Astrocyte of the cerebellum (primary cell): ENCODE measurements around the gene MAK.
A peak's percentile ranks its signal among the peaks of the same experiment; 100 is the strongest.
"Not testable (repeated sequence)": the region's sequence is repeated elsewhere in the genome, so short reads cannot be mapped to it uniquely, and the experiment has no call there.

Experiments used
- DNase-seq: peaks from one replicate; pipeline ENCODE4 v3.0.0-alpha.2; 2011; ENCODE audit warnings: low read depth
- H3K4me3 ChIP-seq: 2 replicates; pipeline ENCODE4 v1.5.1; 2011; ENCODE audit warnings: mild to moderate bottlenecking, low read depth, low read length, moderate library complexity
- in situ Hi-C: cut with HindIII; loops from 2 replicates; pipeline ENCODE4 v1.10.0; 2017; ENCODE audit warnings: low sequenced_read_pairs
- TF ChIP-seq, protein P1 (sequence below): IDR thresholded peaks from 2 replicates; pipeline ENCODE4 v1.5.1; 2012; ENCODE audit warnings: low read length, low read depth, moderate library complexity, mild to moderate bottlenecking; ENCODE audit errors: missing control alignments

The MAK gene

GRCh38 chr6:10837622-10837994, 731 bp downstream of the MAK start:
- DNase-seq, result no peak
- TF ChIP-seq, protein P1, sequence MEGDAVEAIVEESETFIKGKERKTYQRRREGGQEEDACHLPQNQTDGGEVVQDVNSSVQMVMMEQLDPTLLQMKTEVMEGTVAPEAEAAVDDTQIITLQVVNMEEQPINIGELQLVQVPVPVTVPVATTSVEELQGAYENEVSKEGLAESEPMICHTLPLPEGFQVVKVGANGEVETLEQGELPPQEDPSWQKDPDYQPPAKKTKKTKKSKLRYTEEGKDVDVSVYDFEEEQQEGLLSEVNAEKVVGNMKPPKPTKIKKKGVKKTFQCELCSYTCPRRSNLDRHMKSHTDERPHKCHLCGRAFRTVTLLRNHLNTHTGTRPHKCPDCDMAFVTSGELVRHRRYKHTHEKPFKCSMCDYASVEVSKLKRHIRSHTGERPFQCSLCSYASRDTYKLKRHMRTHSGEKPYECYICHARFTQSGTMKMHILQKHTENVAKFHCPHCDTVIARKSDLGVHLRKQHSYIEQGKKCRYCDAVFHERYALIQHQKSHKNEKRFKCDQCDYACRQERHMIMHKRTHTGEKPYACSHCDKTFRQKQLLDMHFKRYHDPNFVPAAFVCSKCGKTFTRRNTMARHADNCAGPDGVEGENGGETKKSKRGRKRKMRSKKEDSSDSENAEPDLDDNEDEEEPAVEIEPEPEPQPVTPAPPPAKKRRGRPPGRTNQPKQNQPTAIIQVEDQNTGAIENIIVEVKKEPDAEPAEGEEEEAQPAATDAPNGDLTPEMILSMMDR, result no peak
- in situ Hi-C loops, result no loop called here
- H3K4me3 ChIP-seq, result peak overlapping the region; percentile 69

GRCh38 chr6:10837009-10837621, 1.2 kb downstream of the MAK start:
- peak overlapping the region; percentile 69 for H3K4me3 ChIP-seq
- TF ChIP-seq, protein P1, result no peak
- DNase-seq, result no peak
- in situ Hi-C loops, result no loop called here

GRCh38 chr6:10834823-10835222, 3.5 kb downstream of the MAK start:
- TF ChIP-seq, protein P1, result no peak
- DNase-seq, result no peak

GRCh38 chr6:10831609-10832008, 6.7 kb downstream of the MAK start:
- H3K4me3 ChIP-seq, result no peak overlapping the region
- no peak for DNase-seq
- in situ Hi-C loops, result no loop called here
- TF ChIP-seq, protein P1, result no peak

More at GRCh38 chr6:10834823-10835222, 3.5 kb downstream of the MAK start:
- in situ Hi-C loops, result no loop called here
- H3K4me3 ChIP-seq, result no peak overlapping the region

- no peak for DNase-seq
- no peak overlapping the region for H3K4me3 ChIP-seq
- TF ChIP-seq, protein P1, result no peak
- in situ Hi-C loops, result no loop called here
Observed at GRCh38 chr6:10824819-10825218, 13.5 kb downstream of the MAK start.

DNA sequence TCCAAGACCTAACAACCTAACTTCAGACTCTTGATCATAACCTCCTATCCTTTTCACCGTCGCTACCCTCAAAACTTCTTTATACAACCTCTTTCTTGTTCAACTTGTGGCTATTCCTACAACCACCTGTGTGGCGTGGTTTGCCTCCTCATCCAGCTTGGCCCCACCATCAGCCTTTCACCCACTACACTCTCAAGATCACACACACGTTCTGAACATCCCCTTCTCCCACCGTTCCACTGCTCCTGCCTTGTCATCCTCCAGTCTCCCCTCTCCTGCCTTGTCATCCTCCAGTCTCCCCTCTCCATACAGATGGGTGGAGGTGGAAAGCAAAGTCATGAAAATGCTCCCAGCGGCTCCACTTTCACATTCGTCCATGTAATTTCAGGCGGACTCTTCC, 14.0 kb downstream of the MAK start:
- TF ChIP-seq, protein P1, result no peak
- H3K4me3 ChIP-seq, result no peak overlapping the region
- DNase-seq, result no peak
- in situ Hi-C loops, result no loop called here

DNA sequence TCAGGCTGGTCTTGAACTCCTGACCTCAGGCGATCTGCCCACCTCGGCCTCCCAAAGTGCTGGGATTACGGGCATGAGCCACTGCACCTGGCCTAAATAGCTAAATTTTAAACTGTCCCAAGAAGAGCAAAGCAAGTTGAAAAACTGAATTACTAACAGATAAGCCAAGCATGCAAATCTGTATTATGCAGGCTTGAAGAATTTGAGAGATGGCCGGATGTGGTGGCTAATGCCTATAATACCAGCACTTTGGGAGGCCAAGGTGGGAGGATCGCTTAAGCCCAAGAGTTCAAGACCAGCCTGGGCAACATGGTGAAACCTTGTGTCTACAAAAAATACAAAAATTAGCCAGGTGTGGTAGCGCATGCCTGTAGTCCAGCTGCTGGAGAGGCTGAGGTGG, 24.2 kb downstream of the MAK start:
- DNase-seq, in situ Hi-C loops, H3K4me3 ChIP-seq: not testable (repeated sequence)
